ENCODE results near the gene LAX1. TPM values are rescaled to one million over a fixed set of nuclear protein-coding genes. Genes with fewer than 3 reads are reported as not detected.

The LAX1 gene
- total RNA-seq, 1 donor from 2014 or later, result not detected

DNA sequence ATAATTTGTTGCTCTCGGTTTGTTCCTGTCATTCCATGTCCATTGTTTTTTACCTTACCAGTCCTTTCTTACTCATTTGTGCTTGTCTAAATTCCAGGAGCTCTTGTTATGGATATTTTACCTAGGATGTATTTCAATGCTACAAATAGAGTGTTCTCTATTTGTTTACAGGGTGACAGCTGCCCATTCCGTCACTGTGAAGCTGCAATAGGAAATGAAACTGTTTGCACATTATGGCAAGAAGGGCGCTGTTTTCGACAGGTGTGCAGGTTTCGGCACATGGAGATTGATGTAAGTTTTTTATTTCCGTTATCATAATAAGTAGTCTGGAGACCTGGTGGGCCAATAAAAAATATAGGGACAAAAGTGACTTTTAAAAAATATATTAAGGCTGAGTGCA lies 53.4 kb downstream of the LAX1 start:
- no peak for DNase-seq

DNA sequence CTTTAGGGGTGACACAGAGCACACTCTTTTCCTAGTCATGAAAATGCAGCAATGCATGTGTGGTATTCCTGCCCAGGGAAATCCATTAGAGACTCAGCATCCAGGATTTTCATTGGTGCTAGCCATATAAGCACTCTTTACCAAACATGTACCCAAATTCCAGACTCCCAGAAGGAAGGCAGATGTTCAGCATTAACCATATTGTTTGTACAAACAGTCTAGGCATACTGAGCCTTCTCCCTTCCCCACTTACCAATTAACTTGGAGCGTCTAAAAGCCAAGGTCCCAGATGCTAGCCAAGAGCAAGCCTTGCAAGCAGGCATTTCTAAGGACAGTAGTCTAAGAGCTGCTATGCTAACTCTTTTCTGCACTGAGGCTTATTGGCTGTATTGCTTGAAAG lies 58.3 kb downstream of the LAX1 start:
- no peak for DNase-seq

Other genes starting within 250 kb of the LAX1 start
- 108 and 145 TPM in 2 replicates for gene ATP2B4, start 138.4 kb upstream of the LAX1 start, total RNA-seq
- 10.0 and 21.8 TPM in 2 replicates for gene ZBED6, start 30.4 kb downstream of the LAX1 start, total RNA-seq
- gene ZC3H11A, start 30.4 kb downstream of the LAX1 start, total RNA-seq, result 122 and 144 TPM in 2 replicates
- gene SNRPE, start 96.4 kb downstream of the LAX1 start, total RNA-seq, result 74.5 and 125 TPM in 2 replicates